H9 (cell line): ENCODE data around the gene IFFO2. TPM values are rescaled to one million over a fixed set of nuclear protein-coding genes. Genes with fewer than 3 reads are reported as not detected.

ENCODE experiments used
- DNase-seq: peaks from one replicate; pipeline ENCODE4 v3.0.0-alpha.2; 2017
- H2AFZ ChIP-seq: one replicate; pipeline ENCODE4 v1.6.1; 2013; ENCODE audit warnings: mild to moderate bottlenecking, low read length, control low read depth, moderate library complexity
- H2AK5ac ChIP-seq: 2 replicates; pipeline ENCODE4 v1.6.1; 2013; ENCODE audit warnings: low read length, control low read depth, mixed read lengths; ENCODE audit not compliant: insufficient read length
- H2BK120ac ChIP-seq: one replicate; pipeline ENCODE4 v1.6.1; 2013; ENCODE audit warnings: low read depth, mild to moderate bottlenecking, low read length, control low read depth, inconsistent platforms; ENCODE audit not compliant: poor library complexity, severe bottlenecking
- H2BK12ac ChIP-seq: 2 replicates; pipeline ENCODE4 v1.6.1; 2013; ENCODE audit warnings: low read length, control low read depth, mixed read lengths, low read depth; ENCODE audit not compliant: insufficient read length
- H2BK15ac ChIP-seq: 2 replicates; pipeline ENCODE4 v1.6.1; 2013; ENCODE audit warnings: low read depth, low read length, control low read depth
- H2BK20ac ChIP-seq: one replicate; pipeline ENCODE4 v1.6.1; 2013; ENCODE audit warnings: low read depth, mild to moderate bottlenecking, low read length, control low read depth, inconsistent platforms; ENCODE audit not compliant: poor library complexity, severe bottlenecking
- H2BK5ac ChIP-seq: 2 replicates; pipeline ENCODE4 v1.6.1; 2013; ENCODE audit warnings: low read length, control low read depth, mixed read lengths; ENCODE audit not compliant: insufficient read length
- H3K14ac ChIP-seq: 2 replicates; pipeline ENCODE4 v1.6.1; 2013; ENCODE audit warnings: low read length, control low read depth; ENCODE audit not compliant: insufficient read depth
- H3K18ac ChIP-seq: 2 replicates; pipeline ENCODE4 v1.6.1; 2013; ENCODE audit warnings: low read depth, mild to moderate bottlenecking, mixed read lengths, low read length, control low read depth; ENCODE audit not compliant: insufficient read length
- H3K23ac ChIP-seq: 2 replicates; pipeline ENCODE4 v1.6.1; 2013; ENCODE audit warnings: low read length, control low read depth, mixed read lengths, low read depth; ENCODE audit not compliant: insufficient read length
- H3K23me2 ChIP-seq: 2 replicates; pipeline ENCODE4 v1.6.1; 2013; ENCODE audit warnings: low read depth, mild to moderate bottlenecking, mixed read lengths, low read length, control low read depth; ENCODE audit not compliant: insufficient read length, poor library complexity, severe bottlenecking
- H3K27ac ChIP-seq: 2 replicates; pipeline ENCODE4 v1.5.1; 2013; ENCODE audit warnings: low read length, control low read depth, mixed read lengths, low read depth; ENCODE audit not compliant: insufficient read length
- H3K27me3 ChIP-seq: 2 replicates; pipeline ENCODE4 v1.6.1; 2013; ENCODE audit warnings: low read length, control low read depth, inconsistent platforms; ENCODE audit not compliant: insufficient read depth
- H3K4ac ChIP-seq: 2 replicates; pipeline ENCODE4 v1.6.1; 2013; ENCODE audit warnings: low read depth, mild to moderate bottlenecking, control low read depth, inconsistent platforms, low read length, moderate library complexity
- H3K4me1 ChIP-seq: 2 replicates; pipeline ENCODE4 v1.6.1; 2013; ENCODE audit warnings: low read length, control low read depth, inconsistent platforms; ENCODE audit not compliant: insufficient read depth
- H3K4me2 ChIP-seq: 2 replicates; pipeline ENCODE4 v1.6.1; 2013; ENCODE audit warnings: low read length, control low read depth, mixed read lengths; ENCODE audit not compliant: insufficient read length, insufficient read depth
- H3K56ac ChIP-seq: 2 replicates; pipeline ENCODE4 v1.6.1; 2013; ENCODE audit warnings: low read depth, mild to moderate bottlenecking, mixed read lengths, low read length, control low read depth; ENCODE audit not compliant: insufficient read length
- H3K79me1 ChIP-seq: 2 replicates; pipeline ENCODE4 v1.6.1; 2013; ENCODE audit warnings: low read depth, mild to moderate bottlenecking, moderate library complexity, low read length, control low read depth, inconsistent platforms; ENCODE audit not compliant: insufficient read depth, poor library complexity, severe bottlenecking
- H3K79me2 ChIP-seq: 2 replicates; pipeline ENCODE4 v1.6.1; 2013; ENCODE audit warnings: low read length, control low read depth, inconsistent platforms; ENCODE audit not compliant: insufficient read depth
- H3K9ac ChIP-seq: 2 replicates; pipeline ENCODE4 v1.6.1; 2013; ENCODE audit warnings: low read length, control low read depth, mixed read lengths; ENCODE audit not compliant: insufficient read length; ENCODE audit errors: extremely low read depth
- H3K9me3 ChIP-seq: one replicate; pipeline ENCODE4 v1.6.1; 2013; ENCODE audit warnings: low read depth, low read length, inconsistent platforms; ENCODE audit not compliant: control insufficient read depth
- H3T11ph ChIP-seq: one replicate; pipeline ENCODE4 v1.6.1; 2013; ENCODE audit warnings: mild to moderate bottlenecking, low read length, control low read depth, inconsistent platforms
- H4K20me1 ChIP-seq: one replicate; pipeline ENCODE4 v1.6.1; 2013; ENCODE audit not compliant: control insufficient read depth, insufficient read length, insufficient read depth
- H4K5ac ChIP-seq: 2 replicates; pipeline ENCODE4 v1.6.1; 2013; ENCODE audit warnings: low read depth, mild to moderate bottlenecking, mixed read lengths, low read length, control low read depth; ENCODE audit not compliant: insufficient read length
- H4K8ac ChIP-seq: replicated peaks from 2 replicates; pipeline ENCODE4 v1.6.1; 2013; ENCODE audit warnings: low read length, control low read depth, mixed read lengths, low read depth; ENCODE audit not compliant: insufficient read length
- H4K91ac ChIP-seq: 2 replicates; pipeline ENCODE4 v1.6.1; 2013; ENCODE audit warnings: low read depth, mild to moderate bottlenecking, moderate library complexity, mixed read lengths, low read length, control low read depth; ENCODE audit not compliant: insufficient read length
- H3K27ac Mint-ChIP-seq, 3 experiments: 2 replicates in 2 of 3; 3 replicates in 1 of 3; pipeline ENCODE4 v1.8.0; 2020 to 2021; ENCODE audit warnings: mixed read lengths in 3 of 3, mild to moderate bottlenecking in 1 of 3, moderate library complexity in 1 of 3
- H3K27me3 Mint-ChIP-seq: 2 replicates; pipeline ENCODE4 v1.8.0; 2021; ENCODE audit warnings: low read depth, mild to moderate bottlenecking, moderate library complexity, mixed read lengths
- H3K36me3 Mint-ChIP-seq, 3 experiments: 2 replicates in 2 of 3; 3 replicates in 1 of 3; pipeline ENCODE4 v1.8.0; 2020 to 2021; ENCODE audit warnings: low read depth in 3 of 3, mixed read lengths in 3 of 3; ENCODE audit not compliant: insufficient read depth in 1 of 3
- H3K4me1 Mint-ChIP-seq, 2 experiments: 2 replicates each; pipeline ENCODE4 v1.8.0; 2020; ENCODE audit warnings: mixed read lengths in 2 of 2
- H3K4me3 Mint-ChIP-seq, 2 experiments: 2 replicates in 1 of 2; 3 replicates in 1 of 2; pipeline ENCODE4 v1.8.0; 2020 to 2021; ENCODE audit warnings: mild to moderate bottlenecking in 2 of 2, mixed read lengths in 2 of 2, moderate library complexity in 1 of 2
- H3K9me3 Mint-ChIP-seq, 2 experiments: 2 replicates in 1 of 2; 3 replicates in 1 of 2; pipeline ENCODE4 v1.8.0; 2020; ENCODE audit warnings: mild to moderate bottlenecking in 2 of 2, mixed read lengths in 2 of 2, moderate library complexity in 1 of 2
- CTCF ChIP-seq: fragments of 200-600 bp; sonication (generic); conservative IDR thresholded peaks from 3 replicates; pipeline ENCODE4 v1.8.0; 2021; ENCODE audit warnings: antibody characterized with exemption, mild to moderate bottlenecking
- WGBS: extraction: QIAGEN DNeasy Blood & Tissue Kit; methylation state at CpG from one replicate; pipeline ENCODE4 v1.1.7; 2013; ENCODE audit warnings: missing lambda C conversion rate, low lambda C conversion rate, mixed read lengths; ENCODE audit not compliant: insufficient read length; ENCODE audit errors: extremely low coverage; 5-methylcytosine and 5-hydroxymethylcytosine counted together
- total RNA-seq: library from RNA; stranded (reverse); gene quantifications from 2 replicates; pipeline ENCODE4 v1.2.1, GENCODE V29; 2021

IFFO2 gene
- total RNA-seq, 1 experiment from 2014 or later = 3.6 TPM

GRCh38 chr1:18934205-18935000 lies 22.1 kb downstream of the IFFO2 start:
- H3K4me1 Mint-ChIP-seq = peaks cover 46 to 55% of the 10 kb centered on the region in 2 experiments
- H3K23ac ChIP-seq = no peak overlapping the region
- no peak overlapping the region for H2BK20ac ChIP-seq
- H3K79me2 ChIP-seq = no peaks in the 10 kb centered on the region
- H4K20me1 ChIP-seq = no peaks in the 10 kb centered on the region
- H2AK5ac ChIP-seq = no peak overlapping the region
- H3K36me3 Mint-ChIP-seq = no peaks in the 10 kb centered on the region
- no peak overlapping the region for H2AFZ ChIP-seq
- no peak overlapping the region for H3K4me3 Mint-ChIP-seq
- H4K5ac ChIP-seq = no peak overlapping the region
- H3K4me1 ChIP-seq = no peaks in the 10 kb centered on the region; the same call in 1 of the 2 replicates
- H4K91ac ChIP-seq = no peak overlapping the region
- H4K8ac ChIP-seq = no peak overlapping the region
- H3K79me1 ChIP-seq = no peaks in the 10 kb centered on the region
- no peak overlapping the region for H3K27ac Mint-ChIP-seq
- no peak overlapping the region for H3T11ph ChIP-seq
- H3K27me3 ChIP-seq = no peaks in the 10 kb centered on the region
- no peak overlapping the region for H2BK5ac ChIP-seq
- no peak overlapping the region for H3K56ac ChIP-seq
- H2BK15ac ChIP-seq = no peak overlapping the region
- H3K9me3 Mint-ChIP-seq = no peaks in the 10 kb centered on the region; a peak in 1 of 5 replicates
- no peak for TF ChIP-seq CTCF
- no peak overlapping the region for H3K4ac ChIP-seq
- H3K14ac ChIP-seq = no peak overlapping the region
- no peak overlapping the region for H3K9ac ChIP-seq
- no peak for DNase-seq
- H3K27me3 Mint-ChIP-seq = no peaks in the 10 kb centered on the region; the same call in none of the 2 replicates
- H2BK120ac ChIP-seq = no peak overlapping the region
- no peak overlapping the region for H3K27ac ChIP-seq
- no peak overlapping the region for H2BK12ac ChIP-seq
- no peaks in the 10 kb centered on the region for H3K9me3 ChIP-seq
- no peaks in the 10 kb centered on the region for H3K23me2 ChIP-seq
- no CpG with 5 or more reads among the region's 14 CpGs for WGBS
- H3K4me2 ChIP-seq = no peak overlapping the region
- no peak overlapping the region for H3K18ac ChIP-seq
